K562 (cell line): ENCODE results near the gene FIS1. TPM values are rescaled to one million over a fixed set of nuclear protein-coding genes. Genes with fewer than 3 reads are reported as not detected.
A peak's percentile ranks its signal among the peaks of the same experiment; 100 is the strongest.

Experiments
- ADNP ChIP-seq: fragments of 200-800 bp; sonication (Bioruptor generic); IDR thresholded peaks from 2 replicates; pipeline ENCODE4 v1.6.1; 2016; ENCODE audit warnings: missing genetic modification characterization, missing compliant biosample characterization
- ARID3B ChIP-seq: fragments of 250-450 bp; sonication (Bioruptor Pico); IDR thresholded peaks from 2 replicates; pipeline ENCODE4 v1.4.0; 2020; ENCODE audit warnings: borderline replicate concordance
- CBX1 ChIP-seq: sonication (generic); IDR thresholded peaks from 2 replicates; pipeline ENCODE4 v1.6.1; 2016; ENCODE audit warnings: antibody characterized with exemption, low read depth, mild to moderate bottlenecking
- CBX3 ChIP-seq, 2 experiments: IDR thresholded peaks; 1 replicate in 1 of 2; 2 replicates in 1 of 2; pipeline ENCODE4 v1.6.1; 2012; ENCODE audit warnings: inconsistent platforms in 2 of 2, low read length in 2 of 2, borderline replicate concordance in 1 of 2, control low read depth in 1 of 2
- CHD4 ChIP-seq: fragments of 200-600 bp; sonication (generic); IDR thresholded peaks from 3 replicates; pipeline ENCODE4 v1.6.1; 2012; ENCODE audit warnings: low read depth, mild to moderate bottlenecking, mixed read lengths, low read length, inconsistent platforms; ENCODE audit not compliant: insufficient read depth, insufficient replicate concordance, poor library complexity, severe bottlenecking
- CLOCK ChIP-seq: fragments of 250-450 bp; sonication (Bioruptor Pico); IDR thresholded peaks from 2 replicates; pipeline ENCODE4 v1.4.0; 2020; ENCODE audit warnings: mild to moderate bottlenecking, moderate library complexity, borderline replicate concordance
- CREB3L1 ChIP-seq: fragments of 450-650 bp; IDR thresholded peaks from 2 replicates; pipeline ENCODE4 v1.6.1; 2014; ENCODE audit warnings: low read depth, mild to moderate bottlenecking, moderate library complexity, borderline replicate concordance
- HDAC1 ChIP-seq, 2 experiments: fragments of 450-650 bp; IDR thresholded peaks; 2 replicates each; pipeline ENCODE4 v1.6.1; 2016 to 2017; ENCODE audit warnings: inconsistent platforms in 1 of 2, mild to moderate bottlenecking in 1 of 2, moderate library complexity in 1 of 2
- HMBOX1 ChIP-seq: sonication (generic); IDR thresholded peaks from 2 replicates; pipeline ENCODE4 v1.6.1; 2016
- HMG20B ChIP-seq: fragments of 250-450 bp; sonication (Bioruptor Pico); IDR thresholded peaks from 2 replicates; pipeline ENCODE4 v1.5.0; 2021; ENCODE audit warnings: mild to moderate bottlenecking
- HOMEZ ChIP-seq: fragments of 250-450 bp; sonication (Bioruptor Pico); IDR thresholded peaks from 2 replicates; pipeline ENCODE4 v1.4.0; 2020; ENCODE audit warnings: mild to moderate bottlenecking, moderate library complexity
- NRF1 ChIP-seq, 2 experiments: fragments of 450-650 bp; IDR thresholded peaks in 1 of 2; conservative IDR thresholded peaks in 1 of 2; 2 replicates each; pipeline ENCODE4 v1.6.1; 2014; ENCODE audit warnings: mild to moderate bottlenecking in 2 of 2
- POLR2H ChIP-seq: IDR thresholded peaks from 2 replicates; pipeline ENCODE4 v1.6.1; 2016; ENCODE audit warnings: missing genetic modification characterization, low read depth, mild to moderate bottlenecking, control low read depth, missing compliant biosample characterization, moderate library complexity
- THAP7 ChIP-seq: fragments of 250-450 bp; sonication (Bioruptor Pico); IDR thresholded peaks from 2 replicates; pipeline ENCODE4 v1.5.0; 2021
- ZNF253 ChIP-seq: fragments of 250-450 bp; sonication (Bioruptor Pico); conservative IDR thresholded peaks from 2 replicates; pipeline ENCODE4 v1.6.1; 2021; ENCODE audit warnings: mild to moderate bottlenecking
- ZNF551 ChIP-seq: fragments of 250-450 bp; sonication (Bioruptor Pico); IDR thresholded peaks from 2 replicates; pipeline ENCODE4 v1.5.0; 2021; ENCODE audit warnings: mild to moderate bottlenecking, moderate library complexity
- ZNF561 ChIP-seq: fragments of 450-650 bp; formaldehyde crosslinking; conservative IDR thresholded peaks from 2 replicates; pipeline ENCODE4 v1.4.0; 2020; ENCODE audit warnings: mild to moderate bottlenecking, moderate library complexity
- polyA plus RNA-seq, 8 experiments: library from polyadenylated mRNA; depleted of rRNA in 4 of 8; stranded (reverse) in 5 of 8; unstranded in 3 of 8; fragments of >200 nt; fragmentation: Nextera tagmentation in 2 of 8; fragmentation: Illumina TruSeq in 1 of 8; extraction: Ambion mirVana in 2 of 8; extraction: Trizol in 1 of 8; gene quantifications; 2 replicates each; pipeline versions ENCODE4 v1.2.1 to v1.2.3, GENCODE V29; 2011 to 2014; ENCODE audit warnings: inconsistent platforms in 1 of 8, missing spikeins in 1 of 8
- total RNA-seq, 7 experiments: library from RNA; depleted of rRNA in 6 of 7; stranded (reverse); fragments of >200 nt in 6 of 7; fragmentation: Illumina TruSeq in 2 of 7; extraction: Trizol in 2 of 7; gene quantifications; 2 replicates each; pipeline versions ENCODE4 v1.2.1 to v1.2.3, GENCODE V29; 2011 to 2021; ENCODE audit warnings: low replicate concordance in 1 of 7

Gene FIS1
- total and polyA plus RNA-seq, 9 of the 15 experiments (the other 6 are each of a cell fraction or from before 2014, with no cell fraction given), result 86.0 to 257 (median 144) TPM

GRCh38 chr7:101217388-101218235 lies 27.3 kb downstream of the FIS1 start, which contains the start of the genes PLOD3 and ZNHIT1 (continued):
- TF ChIP-seq CREB3L1 (peak; percentile 85), ARID3B (CRISPR knock-in tag) (peak; percentile 54; the same call in 1 of the 2 replicates), ZNF561 (CRISPR knock-in tag) (no peak), CBX1 (no peak; the same call in 1 of the 2 replicates), HMBOX1 (no peak), CHD4 (no peak), HDAC1 (IDR thresholded peaks at IDR 0.05) (peak in 1 of 2 experiments; percentile 90; a peak in 2 of 4 replicates), NRF1 (conservative IDR thresholded peaks at IDR 0.05 in 1 of 2, IDR thresholded peaks at IDR 0.05 in 1 of 2) (peak; percentile 97 to 98), THAP7 (no peak), HOMEZ (CRISPR knock-in tag) (no peak), ZNF551 (no peak), CLOCK (CRISPR knock-in tag) (no peak), CBX3 (IDR thresholded peaks at IDR 0.05; ENCODE audit: borderline replicate concordance in 1 of 2, low read length in 2 of 2) (no peak), HMG20B (CRISPR knock-in tag) (no peak), ZNF253 (CRISPR knock-in tag) (no peak), POLR2H (no peak), ADNP (tag) (no peak)
